Brain microvascular endothelial cell (primary cell): Measurements from ENCODE around the gene SSNA1.
"Not testable (repeated sequence)": the region's sequence is repeated elsewhere in the genome, so short reads cannot be mapped to it uniquely, and the experiment has no call there.

Source experiments
- DNase-seq: peaks from one replicate; pipeline ENCODE4 v3.0.0-alpha.2; 2020
- H3K27ac ChIP-seq: fragments of 250-450 bp; sonication (Bioruptor Pico); 2 replicates; pipeline ENCODE4 v1.5.1; 2020; ENCODE audit warnings: mild to moderate bottlenecking, moderate library complexity
- H3K27me3 ChIP-seq: fragments of 250-450 bp; sonication (Bioruptor Pico); replicated peaks from 2 replicates; pipeline ENCODE4 v1.5.1; 2020; ENCODE audit warnings: mild to moderate bottlenecking
- H3K36me3 ChIP-seq: fragments of 250-450 bp; sonication (Bioruptor Pico); replicated peaks from 2 replicates; pipeline ENCODE4 v1.5.1; 2020; ENCODE audit warnings: mild to moderate bottlenecking
- H3K4me3 ChIP-seq: 2 replicates; pipeline ENCODE4 v1.5.1; 2011; ENCODE audit warnings: low read depth, mild to moderate bottlenecking, control low read depth, low read length, moderate library complexity
- CTCF ChIP-seq: IDR thresholded peaks from 2 replicates; pipeline ENCODE4 v1.5.1; 2011; ENCODE audit warnings: low read depth, mild to moderate bottlenecking, moderate library complexity, low read length, control low read depth, inconsistent platforms; ENCODE audit errors: missing control alignments
- in situ Hi-C: cut with HindIII; loops from 2 replicates; pipeline ENCODE4 v1.10.0; 2017; ENCODE audit warnings: low sequenced_read_pairs, low pct_ligation_motif_present

The SSNA1 gene

GRCh38 chr9:137236238-137236935 lies 47.9 kb downstream of the SSNA1 start:
- DNase-seq = peak; percentile 60
- H3K27me3 ChIP-seq = no peaks in the 10 kb centered on the region
- H3K27ac ChIP-seq = no peak overlapping the region
- TF ChIP-seq CTCF = peak; percentile 100
- in situ Hi-C loops = no loop called here
- H3K4me3 ChIP-seq = no peak overlapping the region
- H3K36me3 ChIP-seq = no peaks in the 10 kb centered on the region

DNA sequence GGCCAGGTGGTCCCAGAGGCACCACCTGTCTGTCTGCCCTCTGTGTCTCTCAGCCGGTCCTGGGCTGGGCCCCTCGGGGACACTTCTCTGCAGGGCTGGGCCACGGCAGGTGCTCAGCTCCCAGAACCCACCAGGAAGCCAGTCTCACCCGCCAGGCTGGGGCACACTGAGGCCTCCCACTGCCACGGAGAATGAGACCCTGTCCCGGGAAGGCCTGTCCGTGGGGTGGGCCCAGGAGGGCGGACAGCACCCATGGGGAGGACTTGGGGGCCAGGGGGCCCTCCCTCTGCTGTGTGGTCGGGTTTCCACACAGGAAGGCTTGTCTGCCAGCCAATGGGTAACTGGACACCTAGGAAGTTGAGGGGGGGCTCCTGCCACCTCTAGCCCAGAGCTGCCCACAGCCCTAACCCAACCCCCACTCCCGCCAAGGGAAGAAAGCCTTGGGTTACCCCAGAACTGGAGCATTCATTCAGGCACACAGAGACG lies 48.5 kb downstream of the SSNA1 start:
- no peaks in the 10 kb centered on the region for H3K27me3 ChIP-seq
- DNase-seq = no peak
- peaks cover 5% of the 10 kb centered on the region for H3K36me3 ChIP-seq
- H3K27ac ChIP-seq = no peak overlapping the region
- in situ Hi-C loops = no loop called here
- no peak overlapping the region for H3K4me3 ChIP-seq
- no peak for TF ChIP-seq CTCF

GRCh38 chr9:137237759-137238726 lies 49.6 kb downstream of the SSNA1 start:
- Histone ChIP-seq H3K27me3 (no peaks in the 10 kb centered on the region), H3K27ac (no peak overlapping the region), H3K36me3 (peaks cover 15% of the 10 kb centered on the region), H3K4me3 (no peak overlapping the region)
- DNase-seq = no peak
- in situ Hi-C loops = no loop called here
- no peak for TF ChIP-seq CTCF

DNA sequence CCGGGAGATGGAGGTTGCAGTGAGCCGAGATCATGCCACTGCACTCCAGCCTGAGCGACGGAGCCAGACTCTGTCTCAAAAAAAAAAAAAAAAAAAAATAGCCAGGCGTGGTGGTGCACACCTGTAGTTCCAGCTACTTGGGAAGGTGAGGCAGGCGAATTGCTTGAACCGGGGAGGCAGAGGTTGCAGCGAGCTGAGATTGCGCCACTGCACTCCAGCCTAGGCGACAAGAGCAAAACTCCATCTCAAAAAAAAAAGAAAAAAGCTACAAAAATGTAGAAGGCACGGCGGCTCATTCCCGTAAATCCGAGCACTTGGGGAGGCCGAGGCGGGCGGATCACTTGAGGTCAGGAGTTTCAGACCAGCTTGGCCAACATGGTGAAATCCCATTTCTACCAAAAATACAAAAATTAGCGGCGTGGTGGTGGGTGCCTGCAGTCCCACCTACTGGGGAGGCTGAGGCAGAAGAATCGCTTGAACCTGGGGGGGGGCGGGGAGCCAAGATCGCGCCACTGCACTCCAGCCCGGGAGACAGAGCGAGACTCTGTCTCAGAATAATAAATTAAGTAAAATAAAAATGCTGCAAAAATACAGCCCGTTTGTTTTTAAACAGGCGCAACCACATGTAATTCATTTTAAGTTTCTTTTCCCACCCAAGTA lies 51.2 kb downstream of the SSNA1 start:
- in situ Hi-C loops, H3K27me3 ChIP-seq, DNase-seq: not testable (repeated sequence)
- Histone ChIP-seq H3K36me3 (peaks cover 25% of the 10 kb centered on the region), H3K27ac (peak overlapping the region; percentile 78), H3K4me3 (peak overlapping the region; percentile 71)
